IPS-15b (cell line): Measurements from ENCODE around the gene CASP2.

Source experiments
- H3K27me3 ChIP-seq: one replicate; pipeline ENCODE4 v1.6.1; 2013; ENCODE audit warnings: low read length; ENCODE audit not compliant: control insufficient read depth, insufficient read depth
- H3K36me3 ChIP-seq: one replicate; pipeline ENCODE4 v1.6.1; 2013; ENCODE audit warnings: low read length; ENCODE audit not compliant: control insufficient read depth, insufficient read depth
- H3K4me1 ChIP-seq: one replicate; pipeline ENCODE4 v1.6.1; 2013; ENCODE audit warnings: mild to moderate bottlenecking, low read length; ENCODE audit not compliant: control insufficient read depth, insufficient read depth
- H3K4me3 ChIP-seq: one replicate; pipeline ENCODE4 v1.5.1; 2013; ENCODE audit warnings: low read depth, low read length
- H3K9ac ChIP-seq: one replicate; pipeline ENCODE4 v1.6.1; 2013; ENCODE audit warnings: low read depth, mild to moderate bottlenecking, low read length
- H3K9me3 ChIP-seq: one replicate; pipeline ENCODE4 v1.6.1; 2013; ENCODE audit warnings: mild to moderate bottlenecking, low read length; ENCODE audit not compliant: control insufficient read depth, insufficient read depth

The CASP2 gene

DNA sequence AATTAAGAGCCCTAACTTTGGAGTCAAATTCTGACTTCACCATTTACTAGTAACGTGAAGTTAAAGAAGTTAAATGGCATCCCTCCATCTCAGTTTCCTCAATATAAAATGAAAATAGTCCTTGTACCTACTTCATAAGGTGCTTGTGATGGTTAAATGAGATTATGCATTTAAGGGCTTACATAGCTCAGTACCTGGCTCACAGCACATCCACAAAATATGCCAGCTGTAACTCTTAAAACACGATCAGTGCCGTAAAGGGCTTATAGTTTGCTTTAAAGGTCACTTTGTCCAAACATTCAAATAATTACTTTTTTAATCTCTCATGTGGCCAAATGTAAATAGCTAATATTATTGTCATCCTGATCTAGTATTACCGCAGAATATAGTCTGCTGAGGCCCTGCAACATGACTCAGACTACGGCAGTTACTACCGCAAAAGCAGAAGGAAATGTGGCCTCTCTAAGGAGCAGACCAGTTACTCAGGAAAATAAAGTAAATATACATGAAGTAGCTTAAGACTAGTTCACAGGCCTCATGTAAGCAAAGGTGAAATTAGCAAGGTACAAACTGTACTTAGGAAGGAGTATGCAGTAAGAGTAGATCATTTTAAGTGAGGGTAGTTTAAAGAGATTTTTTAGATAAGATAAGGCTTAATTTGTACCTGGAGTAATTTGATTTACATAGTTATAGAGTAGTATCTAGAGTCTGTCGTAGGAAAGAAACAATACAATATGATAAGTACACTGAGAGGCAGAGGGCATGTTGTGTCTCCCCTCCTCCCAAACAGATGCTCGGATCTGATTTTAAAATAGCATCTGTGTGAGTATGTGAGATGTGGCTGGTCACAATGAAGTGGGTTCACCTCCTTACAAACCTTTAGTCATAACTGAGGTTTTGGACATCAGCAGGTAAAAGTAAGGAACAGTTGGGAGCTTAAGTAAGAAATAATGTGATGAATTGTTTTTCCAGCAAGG lies 13.1 kb downstream of the CASP2 start:
- no peak overlapping the region for H3K9ac ChIP-seq
- H3K36me3 ChIP-seq = peaks cover 45% of the 10 kb centered on the region
- H3K4me1 ChIP-seq = no peaks in the 10 kb centered on the region
- no peak overlapping the region for H3K4me3 ChIP-seq
- no peaks in the 10 kb centered on the region for H3K9me3 ChIP-seq
- no peaks in the 10 kb centered on the region for H3K27me3 ChIP-seq

- H3K36me3 ChIP-seq = peaks cover 41% of the 10 kb centered on the region
- no peaks in the 10 kb centered on the region for H3K9me3 ChIP-seq
- no peak overlapping the region for H3K9ac ChIP-seq
- H3K4me3 ChIP-seq = no peak overlapping the region
- no peaks in the 10 kb centered on the region for H3K27me3 ChIP-seq
- H3K4me1 ChIP-seq = no peaks in the 10 kb centered on the region
These were observed 15.6 kb downstream of the CASP2 start for GRCh38 chr7:143303733-143304132.

DNA sequence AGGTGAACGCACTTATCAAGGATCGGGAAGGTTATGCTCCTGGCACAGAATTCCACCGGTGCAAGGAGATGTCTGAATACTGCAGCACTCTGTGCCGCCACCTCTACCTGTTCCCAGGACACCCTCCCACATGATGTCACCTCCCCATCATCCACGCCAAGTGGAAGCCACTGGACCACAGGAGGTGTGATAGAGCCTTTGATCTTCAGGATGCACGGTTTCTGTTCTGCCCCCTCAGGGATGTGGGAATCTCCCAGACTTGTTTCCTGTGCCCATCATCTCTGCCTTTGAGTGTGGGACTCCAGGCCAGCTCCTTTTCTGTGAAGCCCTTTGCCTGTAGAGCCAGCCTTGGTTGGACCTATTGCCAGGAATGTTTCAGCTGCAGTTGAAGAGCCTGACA lies 16.8 kb downstream of the CASP2 start:
- H3K36me3 ChIP-seq = peaks cover 39% of the 10 kb centered on the region
- no peaks in the 10 kb centered on the region for H3K27me3 ChIP-seq
- no peak overlapping the region for H3K9ac ChIP-seq
- H3K4me3 ChIP-seq = no peak overlapping the region
- H3K9me3 ChIP-seq = no peaks in the 10 kb centered on the region
- H3K4me1 ChIP-seq = no peaks in the 10 kb centered on the region

GRCh38 chr7:143305423-143306070 lies 17.4 kb downstream of the CASP2 start:
- H3K9me3 ChIP-seq = no peaks in the 10 kb centered on the region
- no peak overlapping the region for H3K9ac ChIP-seq
- no peak overlapping the region for H3K4me3 ChIP-seq
- H3K4me1 ChIP-seq = no peaks in the 10 kb centered on the region
- no peaks in the 10 kb centered on the region for H3K27me3 ChIP-seq
- peaks cover 33% of the 10 kb centered on the region for H3K36me3 ChIP-seq

DNA sequence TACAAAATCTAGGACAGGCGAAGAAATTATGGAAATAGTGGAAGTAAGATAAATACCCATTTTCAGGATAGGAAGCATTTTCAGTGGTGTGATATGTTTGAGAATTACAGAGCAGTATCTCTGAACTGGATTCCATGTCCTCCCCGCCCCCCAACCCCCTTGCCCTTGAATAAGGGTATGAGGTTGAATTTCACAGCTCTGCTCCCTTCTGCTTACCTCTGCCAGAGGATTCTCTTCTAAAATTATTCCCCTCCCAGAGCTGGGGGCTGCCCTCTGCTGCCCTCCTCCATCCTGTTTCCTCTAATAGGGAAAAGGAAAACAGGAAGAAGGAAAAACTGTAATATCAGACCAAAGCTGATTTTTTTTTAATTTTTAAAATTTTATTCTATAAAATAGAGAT lies 20.5 kb downstream of the CASP2 start:
- Histone ChIP-seq H3K9ac (no peak overlapping the region), H3K36me3 (peaks cover 22% of the 10 kb centered on the region), H3K27me3 (no peaks in the 10 kb centered on the region), H3K4me3 (no peak overlapping the region), H3K9me3 (no peaks in the 10 kb centered on the region), H3K4me1 (no peaks in the 10 kb centered on the region)

- Histone ChIP-seq H3K4me1 (no peaks in the 10 kb centered on the region), H3K36me3 (no peaks in the 10 kb centered on the region), H3K9ac (no peak overlapping the region), H3K27me3 (no peaks in the 10 kb centered on the region), H3K4me3 (no peak overlapping the region), H3K9me3 (no peaks in the 10 kb centered on the region)
These were observed 26.0 kb downstream of the CASP2 start for GRCh38 chr7:143314127-143314526.

DNA sequence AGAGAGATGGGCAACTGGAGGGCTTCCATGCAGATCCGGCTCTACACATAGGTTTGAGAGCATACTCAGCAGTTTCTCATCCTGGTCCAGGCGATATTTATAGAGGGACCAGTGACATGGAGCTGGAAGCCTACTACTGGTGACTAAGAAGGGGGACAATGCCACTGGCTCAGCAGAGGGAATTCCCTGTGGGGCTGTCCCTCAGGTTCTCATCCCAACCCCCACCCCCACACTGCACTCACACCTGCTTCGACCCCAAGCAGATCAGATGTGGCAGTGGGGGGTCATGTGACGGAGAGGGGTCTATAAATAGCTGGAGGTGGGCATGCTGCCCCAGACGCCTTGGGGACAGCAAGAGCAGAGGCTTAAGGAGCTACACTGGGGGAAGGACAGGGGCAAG lies 27.6 kb downstream of the CASP2 start, which contains the start of gene CLCN1:
CLCN1 (plus strand) TSS at position 336 of the 400 bp plus-strand sequence. CDS start 102 bp downstream, outside the sequence.
- Histone ChIP-seq H3K36me3 (no peaks in the 10 kb centered on the region), H3K4me3 (no peak within 1 kb of the TSS), H3K9me3 (no peaks in the 10 kb centered on the region), H3K4me1 (no peaks in the 10 kb centered on the region), H3K9ac (no peak within 1 kb of the TSS), H3K27me3 (no peaks in the 10 kb centered on the region)

- Histone ChIP-seq H3K27me3 (no peaks in the 10 kb centered on the region), H3K4me3 (no peak overlapping the region), H3K9me3 (no peaks in the 10 kb centered on the region), H3K36me3 (no peaks in the 10 kb centered on the region), H3K9ac (no peak overlapping the region), H3K4me1 (no peaks in the 10 kb centered on the region)
These were observed 28.3 kb downstream of the CASP2 start for GRCh38 chr7:143316492-143316891.

DNA sequence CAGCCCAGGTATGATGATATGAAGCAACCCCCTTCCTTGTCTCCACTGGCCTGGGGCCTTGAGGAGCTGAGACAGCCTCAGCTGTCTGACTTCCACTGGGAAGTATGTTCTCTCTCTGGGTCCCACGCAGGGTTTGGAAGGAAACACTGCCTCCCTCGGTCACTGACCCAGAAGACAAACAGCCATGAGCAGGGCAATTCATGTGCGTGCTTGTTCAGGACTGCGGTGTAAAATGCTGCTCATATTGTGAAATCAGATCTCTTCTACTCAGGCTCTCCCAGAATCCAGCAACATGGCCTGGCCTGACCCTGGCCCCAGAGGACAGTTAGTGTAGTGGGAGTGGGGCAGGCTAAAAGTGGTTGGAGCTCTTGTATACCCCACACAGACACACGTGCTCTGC lies 30.5 kb downstream of the CASP2 start:
- Histone ChIP-seq H3K27me3 (no peaks in the 10 kb centered on the region), H3K9ac (no peak overlapping the region), H3K9me3 (no peaks in the 10 kb centered on the region), H3K4me3 (no peak overlapping the region), H3K4me1 (no peaks in the 10 kb centered on the region), H3K36me3 (no peaks in the 10 kb centered on the region)

GRCh38 chr7:143320620-143321019 lies 32.5 kb downstream of the CASP2 start:
- Histone ChIP-seq H3K4me3 (no peak overlapping the region), H3K27me3 (no peaks in the 10 kb centered on the region), H3K4me1 (peaks cover 2% of the 10 kb centered on the region), H3K9me3 (no peaks in the 10 kb centered on the region), H3K9ac (no peak overlapping the region), H3K36me3 (no peaks in the 10 kb centered on the region)

- no peaks in the 10 kb centered on the region for H3K9me3 ChIP-seq
- H3K9ac ChIP-seq = no peak overlapping the region
- no peaks in the 10 kb centered on the region for H3K27me3 ChIP-seq
- H3K4me3 ChIP-seq = no peak overlapping the region
- H3K36me3 ChIP-seq = no peaks in the 10 kb centered on the region
- peaks cover 3% of the 10 kb centered on the region for H3K4me1 ChIP-seq
These were observed 33.1 kb downstream of the CASP2 start for GRCh38 chr7:143321242-143321641.

- Histone ChIP-seq H3K9ac (no peak overlapping the region), H3K4me1 (peaks cover 3% of the 10 kb centered on the region), H3K4me3 (no peak overlapping the region), H3K9me3 (no peaks in the 10 kb centered on the region), H3K36me3 (no peaks in the 10 kb centered on the region), H3K27me3 (no peaks in the 10 kb centered on the region)
These were observed 33.6 kb downstream of the CASP2 start for GRCh38 chr7:143321734-143322133.
